Breast epithelium (tissue), 4 donors: ENCODE data around the gene CD93. TPM values are rescaled to one million over a fixed set of nuclear protein-coding genes. Genes with fewer than 3 reads are reported as not detected.

Experiments
- DNase-seq, 2 donors: peaks; one replicate each; pipeline ENCODE4 v3.0.0-alpha.2; 2019; ENCODE audit warnings: low spot score in 2 of 2
- H3K27ac ChIP-seq, 2 donors: fragments of 200-600 bp; sonication (generic) in 1 of 2; one replicate each; pipeline ENCODE4 v1.5.1; 2016 to 2019; ENCODE audit warnings: mild to moderate bottlenecking in 1 of 2
- H3K27me3 ChIP-seq, 2 donors: fragments of 200-600 bp; sonication (generic) in 1 of 2; one replicate each; pipeline versions ENCODE4 v1.5.1 to v1.6.0; 2017 to 2019; ENCODE audit warnings: control low read depth in 1 of 2, mild to moderate bottlenecking in 1 of 2
- H3K36me3 ChIP-seq: fragments of 200-600 bp; one replicate; pipeline ENCODE4 v1.5.1; 2019
- H3K4me1 ChIP-seq, 2 donors: fragments of 200-600 bp; sonication (generic); one replicate each; pipeline ENCODE4 v1.5.1; 2016 to 2019; ENCODE audit warnings: control low read depth in 1 of 2
- H3K4me3 ChIP-seq, 3 donors: fragments of 200-600 bp; sonication (generic); 1 replicate in 2 of 3; 2 replicates in 1 of 3; pipeline ENCODE4 v1.5.1; 2016 to 2019; ENCODE audit warnings: mild to moderate bottlenecking in 3 of 3, moderate library complexity in 2 of 3
- H3K9me3 ChIP-seq, 2 donors: fragments of 200-600 bp; sonication (generic) in 1 of 2; one replicate each; pipeline ENCODE4 v1.5.1; 2016 to 2019; ENCODE audit warnings: control low read depth in 1 of 2
- POLR2A ChIP-seq: fragments of 450-650 bp; IDR thresholded peaks from one replicate; pipeline ENCODE4 v1.6.1; 2016; ENCODE audit warnings: antibody characterized with exemption, mild to moderate bottlenecking, moderate library complexity
- POLR2AphosphoS5 ChIP-seq, 3 donors: sonication (generic); formaldehyde crosslinking; IDR thresholded peaks; one replicate each; pipeline ENCODE4 v1.6.1; 2017; ENCODE audit warnings: antibody characterized with exemption in 3 of 3
- intact Hi-C: fragments of 100-400 bp; cut with DNase I; formaldehyde crosslinking; loops from one replicate; pipeline ENCODE4 v1.15.1; 2023; ENCODE audit warnings: low total_unique reads
- total RNA-seq, 3 donors: library from RNA; depleted of rRNA; stranded (reverse); fragments of >200 nt; gene quantifications; one replicate each; pipeline ENCODE4 v1.1.0, GENCODE V29; 2016
- TF ChIP-seq, protein P1 (sequence below), 3 donors: fragments of 450-650 bp; IDR thresholded peaks; one replicate each; pipeline ENCODE4 v1.5.1; 2016 to 2017; ENCODE audit warnings: antibody characterized with exemption in 3 of 3, mild to moderate bottlenecking in 3 of 3, moderate library complexity in 3 of 3

The CD93 gene
- total RNA-seq, 3 donors from 2014 or later, result 19.2 to 64.9 (median 36.5) TPM

DNA sequence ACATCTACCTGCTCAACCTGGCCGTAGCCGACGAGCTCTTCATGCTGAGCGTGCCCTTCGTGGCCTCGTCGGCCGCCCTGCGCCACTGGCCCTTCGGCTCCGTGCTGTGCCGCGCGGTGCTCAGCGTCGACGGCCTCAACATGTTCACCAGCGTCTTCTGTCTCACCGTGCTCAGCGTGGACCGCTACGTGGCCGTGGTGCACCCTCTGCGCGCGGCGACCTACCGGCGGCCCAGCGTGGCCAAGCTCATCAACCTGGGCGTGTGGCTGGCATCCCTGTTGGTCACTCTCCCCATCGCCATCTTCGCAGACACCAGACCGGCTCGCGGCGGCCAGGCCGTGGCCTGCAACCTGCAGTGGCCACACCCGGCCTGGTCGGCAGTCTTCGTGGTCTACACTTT is 50.4 kb downstream of the CD93 start:
- Histone ChIP-seq H3K4me3 (peak overlapping the region in 1 of 3 donors; percentile 55), H3K9me3 (no peaks in the 10 kb centered on the region), H3K27me3 (peaks cover 0 to 37% of the 10 kb centered on the region in 2 donors), H3K36me3 (no peaks in the 10 kb centered on the region), H3K4me1 (no peaks in the 10 kb centered on the region), H3K27ac (no peak overlapping the region)
- no peak for DNase-seq
- TF ChIP-seq POLR2AphosphoS5 (IDR thresholded peaks at IDR 0.05) (no peak), POLR2A (no peak)
- TF ChIP-seq, protein P1, sequence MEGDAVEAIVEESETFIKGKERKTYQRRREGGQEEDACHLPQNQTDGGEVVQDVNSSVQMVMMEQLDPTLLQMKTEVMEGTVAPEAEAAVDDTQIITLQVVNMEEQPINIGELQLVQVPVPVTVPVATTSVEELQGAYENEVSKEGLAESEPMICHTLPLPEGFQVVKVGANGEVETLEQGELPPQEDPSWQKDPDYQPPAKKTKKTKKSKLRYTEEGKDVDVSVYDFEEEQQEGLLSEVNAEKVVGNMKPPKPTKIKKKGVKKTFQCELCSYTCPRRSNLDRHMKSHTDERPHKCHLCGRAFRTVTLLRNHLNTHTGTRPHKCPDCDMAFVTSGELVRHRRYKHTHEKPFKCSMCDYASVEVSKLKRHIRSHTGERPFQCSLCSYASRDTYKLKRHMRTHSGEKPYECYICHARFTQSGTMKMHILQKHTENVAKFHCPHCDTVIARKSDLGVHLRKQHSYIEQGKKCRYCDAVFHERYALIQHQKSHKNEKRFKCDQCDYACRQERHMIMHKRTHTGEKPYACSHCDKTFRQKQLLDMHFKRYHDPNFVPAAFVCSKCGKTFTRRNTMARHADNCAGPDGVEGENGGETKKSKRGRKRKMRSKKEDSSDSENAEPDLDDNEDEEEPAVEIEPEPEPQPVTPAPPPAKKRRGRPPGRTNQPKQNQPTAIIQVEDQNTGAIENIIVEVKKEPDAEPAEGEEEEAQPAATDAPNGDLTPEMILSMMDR (IDR thresholded peaks at IDR 0.05), result no peak
- intact Hi-C loops, result no loop called here

DNA sequence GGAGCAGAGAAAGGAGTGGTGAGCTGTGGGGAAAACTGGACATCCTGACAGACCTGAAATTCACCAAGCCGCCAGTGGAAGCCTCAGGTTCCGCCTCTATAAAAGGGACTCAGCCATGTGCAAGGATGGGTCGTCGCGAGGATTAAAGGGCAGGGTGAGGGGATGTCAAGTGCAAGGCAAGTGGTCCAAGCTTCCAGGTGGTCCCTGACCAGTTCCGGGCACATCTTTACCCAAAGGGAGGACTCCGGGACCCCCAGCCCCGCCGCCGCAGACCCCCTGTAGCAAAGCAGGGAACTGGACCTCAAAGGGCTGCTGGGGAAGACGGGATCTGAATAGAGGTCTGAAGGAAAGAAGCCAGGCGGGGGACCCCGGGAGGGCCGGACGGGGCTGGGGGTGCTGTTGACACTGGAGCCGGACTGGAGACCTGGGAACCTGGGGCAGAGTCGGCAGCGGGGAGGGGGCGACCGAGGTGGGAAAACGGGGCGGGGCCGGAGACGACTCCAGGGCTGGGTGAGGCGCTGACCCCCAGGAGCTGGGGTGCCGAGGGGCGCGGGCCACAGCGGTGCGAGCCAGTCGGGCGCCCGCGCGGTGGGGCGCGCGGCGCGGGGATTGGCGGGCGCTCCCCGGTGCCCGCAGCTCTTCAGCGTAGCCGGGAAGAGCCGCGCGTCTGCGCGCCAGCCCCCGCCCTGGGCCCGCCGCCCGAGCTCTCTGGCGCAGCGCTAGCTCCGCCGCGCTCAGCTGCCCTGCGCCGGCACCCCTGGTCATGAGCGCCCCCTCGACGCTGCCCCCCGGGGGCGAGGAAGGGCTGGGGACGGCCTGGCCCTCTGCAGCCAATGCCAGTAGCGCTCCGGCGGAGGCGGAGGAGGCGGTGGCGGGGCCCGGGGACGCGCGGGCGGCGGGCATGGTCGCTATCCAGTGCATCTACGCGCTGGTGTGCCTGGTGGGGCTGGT is 51.1 kb downstream of the CD93 start, which contains the start of gene SSTR4:
Gene SSTR4 (plus strand): TSS at position 592 of the 951 bp plus-strand sequence. CDS start 172 bp downstream, at position 764.
- no peaks in the 10 kb centered on the region for H3K4me1 ChIP-seq
- H3K4me3 ChIP-seq, result peak within 1 kb of the TSS in 2 of 3 donors; percentile 16 to 55
- no peak within 1 kb of the TSS for H3K27ac ChIP-seq
- H3K36me3 ChIP-seq, result no peaks in the 10 kb centered on the region
- TF ChIP-seq, protein P1 (IDR thresholded peaks at IDR 0.05), result no peak
- TF ChIP-seq POLR2A (no peak), POLR2AphosphoS5 (IDR thresholded peaks at IDR 0.05) (no peak)
- intact Hi-C loops, result no loop called here
- H3K27me3 ChIP-seq, result peaks cover 0 to 35% of the 10 kb centered on the region in 2 donors
- H3K9me3 ChIP-seq, result no peaks in the 10 kb centered on the region
- no peak for DNase-seq

DNA sequence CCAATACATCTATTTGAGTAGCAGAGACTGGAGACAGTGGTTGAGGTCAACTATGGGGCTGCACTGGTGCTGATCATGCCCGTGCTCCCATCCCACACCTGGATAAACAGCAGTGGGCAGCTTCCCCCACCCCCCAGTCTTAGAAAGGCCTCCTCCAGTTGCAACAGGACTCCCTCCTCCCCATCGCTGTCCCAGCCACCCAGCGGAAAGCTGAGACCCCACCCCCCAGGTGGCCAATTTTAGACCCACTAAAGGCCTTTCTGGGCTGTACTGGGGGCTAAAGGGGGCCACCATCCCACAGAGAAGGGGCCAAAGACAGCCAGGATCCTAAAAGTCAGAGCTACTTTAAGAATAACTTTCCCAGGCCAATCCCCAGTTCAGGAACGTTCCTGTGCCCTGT is 52.2 kb downstream of the CD93 start:
- TF ChIP-seq POLR2AphosphoS5 (IDR thresholded peaks at IDR 0.05) (no peak), POLR2A (no peak)
- TF ChIP-seq, protein P1 (IDR thresholded peaks at IDR 0.05), result no peak

DNA sequence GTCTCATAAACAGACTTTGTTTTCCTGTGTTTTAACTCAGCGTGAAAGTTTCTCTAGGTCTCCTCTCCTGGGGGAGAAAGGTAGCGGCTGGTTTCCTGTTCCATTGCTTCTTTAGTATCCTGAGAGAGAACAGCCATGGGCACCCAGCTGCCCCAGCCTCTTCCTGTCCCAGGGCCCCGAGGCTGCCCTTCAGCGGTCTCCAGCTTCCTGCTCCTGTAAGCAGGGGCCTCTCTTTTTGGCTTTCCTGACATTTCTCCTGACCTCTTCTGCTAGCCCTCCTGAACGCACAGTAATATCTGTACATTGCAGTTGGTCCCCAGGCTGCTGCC is 53.4 kb downstream of the CD93 start:
- TF ChIP-seq POLR2AphosphoS5 (IDR thresholded peaks at IDR 0.05) (no peak), POLR2A (no peak)
- TF ChIP-seq, protein P1 (IDR thresholded peaks at IDR 0.05), result no peak
- Histone ChIP-seq H3K9me3 (no peaks in the 10 kb centered on the region), H3K27me3 (peaks cover 0 to 31% of the 10 kb centered on the region in 2 donors), H3K36me3 (no peaks in the 10 kb centered on the region), H3K4me1 (no peaks in the 10 kb centered on the region), H3K27ac (no peak overlapping the region), H3K4me3 (no peak overlapping the region)
- no peak for DNase-seq
- intact Hi-C loops, result no loop called here

More for the DNA sequence above, 52.2 kb downstream of the CD93 start:
- Histone ChIP-seq H3K27ac (no peak overlapping the region), H3K27me3 (peaks cover 0 to 31% of the 10 kb centered on the region in 2 donors), H3K9me3 (no peaks in the 10 kb centered on the region), H3K4me1 (no peaks in the 10 kb centered on the region), H3K4me3 (no peak overlapping the region), H3K36me3 (no peaks in the 10 kb centered on the region)
- intact Hi-C loops, result no loop called here
- DNase-seq, result no peak
